Hepatocyte (in vitro differentiated cells): ENCODE results near the gene POLR2H. TPM values are rescaled to one million over a fixed set of nuclear protein-coding genes. Genes with fewer than 3 reads are reported as not detected.

Source experiments
- DNase-seq: peaks from one replicate; pipeline ENCODE4 v3.0.0-alpha.2; 2016; ENCODE audit warnings: low spot score
- H2AFZ ChIP-seq: fragments of 200-600 bp; sonication (generic); 2 replicates; pipeline ENCODE4 v1.6.0; 2016; ENCODE audit warnings: antibody characterized with exemption, mild to moderate bottlenecking
- H3K27ac ChIP-seq: fragments of 200-600 bp; sonication (generic); 2 replicates; pipeline ENCODE4 v1.5.1; 2016; ENCODE audit warnings: mild to moderate bottlenecking
- H3K27me3 ChIP-seq: fragments of 200-600 bp; sonication (generic); 2 replicates; pipeline ENCODE4 v1.6.1; 2016
- H3K36me3 ChIP-seq: fragments of 200-600 bp; sonication (generic); replicated peaks from 2 replicates; pipeline ENCODE4 v1.5.1; 2016; ENCODE audit warnings: low read depth; ENCODE audit not compliant: insufficient read depth
- H3K4me1 ChIP-seq: fragments of 200-600 bp; sonication (generic); 2 replicates; pipeline ENCODE4 v1.5.1; 2016; ENCODE audit warnings: mild to moderate bottlenecking, moderate library complexity; ENCODE audit not compliant: insufficient read depth
- H3K4me2 ChIP-seq: fragments of 200-600 bp; sonication (generic); 2 replicates; pipeline ENCODE4 v1.6.0; 2016
- H3K4me3 ChIP-seq: fragments of 200-600 bp; sonication (generic); 2 replicates; pipeline ENCODE4 v1.5.1; 2016; ENCODE audit warnings: mild to moderate bottlenecking
- H3K79me2 ChIP-seq: fragments of 200-600 bp; sonication (generic); 2 replicates; pipeline ENCODE4 v1.6.0; 2017; ENCODE audit warnings: mild to moderate bottlenecking
- H3K9me2 ChIP-seq: fragments of 200-600 bp; sonication (generic); replicated peaks from 2 replicates; pipeline ENCODE4 v1.6.0; 2017; ENCODE audit warnings: mild to moderate bottlenecking; ENCODE audit not compliant: insufficient read depth
- H3K9me3 ChIP-seq: fragments of 200-600 bp; sonication (generic); 2 replicates; pipeline ENCODE4 v1.5.1; 2016; ENCODE audit warnings: low read depth, mild to moderate bottlenecking
- H4K20me1 ChIP-seq: fragments of 200-600 bp; sonication (generic); 2 replicates; pipeline ENCODE4 v1.6.0; 2016; ENCODE audit warnings: mild to moderate bottlenecking; ENCODE audit not compliant: insufficient read depth, poor library complexity, severe bottlenecking
- EZH2 ChIP-seq: fragments of 200-600 bp; sonication (generic); IDR thresholded peaks from 2 replicates; pipeline ENCODE4 v1.6.1; 2016; ENCODE audit warnings: antibody characterized with exemption, mild to moderate bottlenecking, borderline replicate concordance
- EZH2phosphoT487 ChIP-seq: fragments of 200-600 bp; sonication (generic); IDR thresholded peaks from one replicate; pipeline ENCODE4 v1.6.1; 2018; ENCODE audit warnings: antibody characterized with exemption, mild to moderate bottlenecking, low read depth, moderate library complexity; ENCODE audit not compliant: unreplicated experiment, severe bottlenecking
- WGBS: methylation state at CpG from one replicate; pipeline ENCODE4 v1.1.6; 2016; ENCODE audit warnings: low lambda C conversion rate; ENCODE audit errors: missing lambda C conversion rate; 5-methylcytosine and 5-hydroxymethylcytosine counted together
- polyA plus RNA-seq: library from polyadenylated mRNA; unstranded; fragments of >200 nt; fragmentation: Nextera tagmentation; extraction: Ambion mirVana; gene quantifications from 2 replicates; pipeline ENCODE4 v1.2.1, GENCODE V29; 2016
- total RNA-seq: library from RNA; depleted of rRNA; stranded (reverse); fragments of >200 nt; gene quantifications from 2 replicates; pipeline ENCODE4 v1.2.3, GENCODE V29; 2014
- TF ChIP-seq, protein P1 (sequence below): fragments of 200-600 bp; sonication (generic); IDR thresholded peaks from 2 replicates; pipeline ENCODE4 v1.5.1; 2016; ENCODE audit warnings: antibody characterized with exemption, mild to moderate bottlenecking; ENCODE audit not compliant: poor library complexity

POLR2H gene
- total and polyA plus RNA-seq, 2 experiments from 2014 or later: 106 to 125 TPM

DNA sequence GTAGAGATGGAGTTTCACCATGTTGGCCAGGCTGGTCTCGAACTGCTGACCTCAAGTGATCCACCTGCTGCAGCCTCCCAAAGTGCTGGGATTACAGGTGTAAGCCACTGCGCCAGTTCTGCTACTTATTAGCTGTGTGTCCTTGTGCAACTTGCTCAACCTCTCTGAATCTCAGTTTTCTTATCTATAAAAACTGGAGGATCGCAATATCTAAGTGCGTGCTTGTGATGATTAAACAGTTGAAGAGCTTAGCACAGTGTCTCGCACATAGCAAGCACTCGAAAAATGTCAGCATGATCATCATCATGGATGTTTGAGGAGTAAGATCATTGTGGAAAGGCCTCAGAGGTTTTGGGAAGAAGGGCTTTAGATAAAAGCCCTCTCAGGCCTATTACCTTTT is 10.9 kb upstream of the POLR2H start:
- Histone ChIP-seq H3K27me3 (no peaks in the 10 kb centered on the region), H2AFZ (no peak overlapping the region), H4K20me1 (no peaks in the 10 kb centered on the region), H3K4me2 (no peak overlapping the region), H3K4me3 (no peak overlapping the region), H3K4me1 (peaks cover 17% of the 10 kb centered on the region), H3K36me3 (no peaks in the 10 kb centered on the region), H3K27ac (no peak overlapping the region), H3K79me2 (no peaks in the 10 kb centered on the region), H3K9me2 (no peaks in the 10 kb centered on the region), H3K9me3 (no peaks in the 10 kb centered on the region)
- no peak for DNase-seq
- TF ChIP-seq, protein P1, sequence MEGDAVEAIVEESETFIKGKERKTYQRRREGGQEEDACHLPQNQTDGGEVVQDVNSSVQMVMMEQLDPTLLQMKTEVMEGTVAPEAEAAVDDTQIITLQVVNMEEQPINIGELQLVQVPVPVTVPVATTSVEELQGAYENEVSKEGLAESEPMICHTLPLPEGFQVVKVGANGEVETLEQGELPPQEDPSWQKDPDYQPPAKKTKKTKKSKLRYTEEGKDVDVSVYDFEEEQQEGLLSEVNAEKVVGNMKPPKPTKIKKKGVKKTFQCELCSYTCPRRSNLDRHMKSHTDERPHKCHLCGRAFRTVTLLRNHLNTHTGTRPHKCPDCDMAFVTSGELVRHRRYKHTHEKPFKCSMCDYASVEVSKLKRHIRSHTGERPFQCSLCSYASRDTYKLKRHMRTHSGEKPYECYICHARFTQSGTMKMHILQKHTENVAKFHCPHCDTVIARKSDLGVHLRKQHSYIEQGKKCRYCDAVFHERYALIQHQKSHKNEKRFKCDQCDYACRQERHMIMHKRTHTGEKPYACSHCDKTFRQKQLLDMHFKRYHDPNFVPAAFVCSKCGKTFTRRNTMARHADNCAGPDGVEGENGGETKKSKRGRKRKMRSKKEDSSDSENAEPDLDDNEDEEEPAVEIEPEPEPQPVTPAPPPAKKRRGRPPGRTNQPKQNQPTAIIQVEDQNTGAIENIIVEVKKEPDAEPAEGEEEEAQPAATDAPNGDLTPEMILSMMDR: no peak
- TF ChIP-seq EZH2phosphoT487: no peak
- no peak for TF ChIP-seq EZH2
- 96% methylated on average over 6 of the region's 6 CpGs for WGBS

DNA sequence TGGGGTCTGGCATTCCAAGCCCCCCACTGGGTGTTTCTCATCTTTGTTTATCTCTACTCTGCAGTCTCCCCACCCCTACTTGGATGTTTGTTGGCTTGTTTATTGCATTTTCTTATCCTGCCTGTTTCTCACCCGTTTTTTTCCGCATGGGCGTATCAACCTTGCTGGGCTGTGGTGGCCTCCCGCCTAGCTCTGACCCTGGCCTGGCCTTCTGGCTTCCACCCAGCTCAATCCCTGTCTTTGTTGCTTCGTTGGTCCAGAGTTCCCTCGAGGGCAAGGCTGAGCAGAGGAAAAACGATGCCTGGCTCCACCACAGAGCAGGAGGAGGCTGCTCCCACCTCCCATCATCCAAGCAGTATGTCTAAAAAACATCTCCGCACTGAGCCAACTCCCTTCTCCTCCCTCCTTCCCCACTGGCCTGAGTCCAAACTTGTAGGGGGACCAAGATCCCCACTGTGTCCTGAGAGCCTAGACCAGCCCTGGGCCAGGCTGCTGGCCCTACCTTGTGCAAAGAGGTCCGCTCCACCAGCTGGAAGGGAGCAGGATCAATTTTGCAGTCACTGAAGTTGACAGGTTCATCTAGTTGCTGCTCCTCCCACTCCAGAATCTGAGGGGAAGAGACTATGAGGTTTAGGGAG is 9.9 kb upstream of the POLR2H start:
- Histone ChIP-seq H3K9me2 (no peaks in the 10 kb centered on the region), H4K20me1 (no peaks in the 10 kb centered on the region), H3K27me3 (no peaks in the 10 kb centered on the region), H2AFZ (no peak overlapping the region), H3K79me2 (no peaks in the 10 kb centered on the region), H3K4me3 (no peak overlapping the region), H3K4me2 (no peak overlapping the region), H3K27ac (peak overlapping the region; percentile 71), H3K4me1 (peaks cover 9% of the 10 kb centered on the region), H3K9me3 (no peaks in the 10 kb centered on the region), H3K36me3 (no peaks in the 10 kb centered on the region)
- WGBS: 64% methylated on average over 9 of the region's 9 CpGs
- TF ChIP-seq EZH2phosphoT487 (no peak), EZH2 (no peak)
- TF ChIP-seq, protein P1: no peak
- no peak for DNase-seq

DNA sequence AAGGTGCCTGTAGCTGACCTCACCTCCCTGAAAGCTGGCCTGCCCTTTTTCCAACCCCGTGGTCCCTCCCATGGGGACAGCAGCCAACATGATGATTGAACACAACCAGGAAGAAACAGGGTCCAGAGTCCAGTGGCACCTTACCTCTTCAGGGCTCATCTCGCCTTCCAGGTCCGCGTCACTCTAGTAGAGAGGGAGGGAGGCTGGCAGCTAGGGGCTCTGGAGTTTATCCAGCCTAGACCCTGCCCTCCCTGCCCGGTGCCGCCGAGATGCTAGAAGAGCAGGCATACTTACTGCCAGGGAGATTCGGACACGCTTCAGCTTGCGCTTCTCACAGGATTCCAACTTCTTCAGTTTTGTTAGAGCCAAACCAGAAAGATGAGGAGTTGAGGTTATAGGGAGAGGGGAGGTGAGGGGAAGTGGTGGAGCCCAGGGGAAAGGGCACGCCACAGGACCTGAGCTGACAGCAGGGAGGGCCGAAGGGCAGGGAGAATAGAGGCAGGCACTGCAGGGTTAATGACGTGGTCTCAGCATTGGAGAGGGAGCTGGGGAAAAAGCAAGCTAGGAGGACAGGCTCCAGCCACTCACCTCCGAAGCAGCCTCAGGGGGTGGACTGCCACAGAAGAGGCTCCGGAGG is 9.2 kb upstream of the POLR2H start:
- Histone ChIP-seq H3K27ac (peak overlapping the region; percentile 76), H3K4me3 (no peak overlapping the region)
- peak; percentile 65 for DNase-seq

More for the DNA sequence above, 9.2 kb upstream of the POLR2H start:
- no peaks in the 10 kb centered on the region for H4K20me1 ChIP-seq
- H3K9me2 ChIP-seq: no peaks in the 10 kb centered on the region
- no peaks in the 10 kb centered on the region for H3K9me3 ChIP-seq
- H3K79me2 ChIP-seq: no peaks in the 10 kb centered on the region
- no peak overlapping the region for H2AFZ ChIP-seq
- no peaks in the 10 kb centered on the region for H3K36me3 ChIP-seq
- no peak for TF ChIP-seq EZH2
- TF ChIP-seq EZH2phosphoT487: no peak
- TF ChIP-seq, protein P1: no peak
- H3K4me2 ChIP-seq: no peak overlapping the region
- no peaks in the 10 kb centered on the region for H3K27me3 ChIP-seq
- 88% methylated on average over 15 of the region's 15 CpGs for WGBS
- H3K4me1 ChIP-seq: peaks cover 9% of the 10 kb centered on the region
